Activated T-cell treated with anti-CD3 and anti-CD28 coated beads for 48 hours (primary cell): ENCODE measurements around the gene ZXDA.
"Not testable (repeated sequence)": the region's sequence is repeated elsewhere in the genome, so short reads cannot be mapped to it uniquely, and the experiment has no call there.

Experiments
- DNase-seq: peaks from one replicate; pipeline ENCODE4 v3.0.0-alpha.2; 2020; ENCODE audit warnings: low read depth

ZXDA gene, protein sequence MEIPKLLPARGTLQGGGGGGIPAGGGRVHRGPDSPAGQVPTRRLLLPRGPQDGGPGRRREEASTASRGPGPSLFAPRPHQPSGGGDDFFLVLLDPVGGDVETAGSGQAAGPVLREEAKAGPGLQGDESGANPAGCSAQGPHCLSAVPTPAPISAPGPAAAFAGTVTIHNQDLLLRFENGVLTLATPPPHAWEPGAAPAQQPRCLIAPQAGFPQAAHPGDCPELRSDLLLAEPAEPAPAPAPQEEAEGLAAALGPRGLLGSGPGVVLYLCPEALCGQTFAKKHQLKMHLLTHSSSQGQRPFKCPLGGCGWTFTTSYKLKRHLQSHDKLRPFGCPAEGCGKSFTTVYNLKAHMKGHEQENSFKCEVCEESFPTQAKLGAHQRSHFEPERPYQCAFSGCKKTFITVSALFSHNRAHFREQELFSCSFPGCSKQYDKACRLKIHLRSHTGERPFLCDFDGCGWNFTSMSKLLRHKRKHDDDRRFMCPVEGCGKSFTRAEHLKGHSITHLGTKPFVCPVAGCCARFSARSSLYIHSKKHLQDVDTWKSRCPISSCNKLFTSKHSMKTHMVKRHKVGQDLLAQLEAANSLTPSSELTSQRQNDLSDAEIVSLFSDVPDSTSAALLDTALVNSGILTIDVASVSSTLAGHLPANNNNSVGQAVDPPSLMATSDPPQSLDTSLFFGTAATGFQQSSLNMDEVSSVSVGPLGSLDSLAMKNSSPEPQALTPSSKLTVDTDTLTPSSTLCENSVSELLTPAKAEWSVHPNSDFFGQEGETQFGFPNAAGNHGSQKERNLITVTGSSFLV

DNA sequence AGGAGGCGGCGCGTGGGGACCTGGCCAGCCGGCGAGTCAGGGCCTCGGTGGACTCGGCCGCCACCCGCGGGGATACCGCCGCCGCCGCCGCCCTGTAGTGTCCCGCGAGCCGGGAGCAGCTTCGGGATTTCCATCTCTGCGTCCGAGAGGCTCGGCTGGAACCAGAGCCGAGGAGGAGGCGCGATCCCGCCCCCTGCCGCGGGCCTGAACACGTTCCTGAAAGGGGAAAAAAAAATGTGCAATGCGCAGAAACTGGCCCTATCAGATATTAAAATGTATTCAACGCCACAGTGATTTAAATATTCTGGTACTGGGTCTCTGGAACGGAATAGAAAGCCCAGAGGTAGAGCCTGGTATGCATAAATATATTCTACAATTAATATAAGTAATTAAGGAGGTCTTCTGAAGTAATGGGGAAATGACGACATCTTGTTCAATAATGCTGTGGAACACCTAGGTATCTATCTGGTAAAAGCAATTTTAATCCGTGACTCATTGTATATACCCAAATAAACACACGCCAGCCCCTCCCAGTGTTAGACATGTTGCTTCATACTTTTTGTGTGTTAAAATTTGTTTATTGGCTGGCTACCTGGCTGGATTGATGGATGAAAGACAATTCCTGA, at the start of gene ZXDA:
Gene ZXDA (minus strand): TSS at position 172 of the 626 bp plus-strand sequence. CDS start 38 bp downstream, at position 134.
- not testable (repeated sequence) for DNase-seq

DNA sequence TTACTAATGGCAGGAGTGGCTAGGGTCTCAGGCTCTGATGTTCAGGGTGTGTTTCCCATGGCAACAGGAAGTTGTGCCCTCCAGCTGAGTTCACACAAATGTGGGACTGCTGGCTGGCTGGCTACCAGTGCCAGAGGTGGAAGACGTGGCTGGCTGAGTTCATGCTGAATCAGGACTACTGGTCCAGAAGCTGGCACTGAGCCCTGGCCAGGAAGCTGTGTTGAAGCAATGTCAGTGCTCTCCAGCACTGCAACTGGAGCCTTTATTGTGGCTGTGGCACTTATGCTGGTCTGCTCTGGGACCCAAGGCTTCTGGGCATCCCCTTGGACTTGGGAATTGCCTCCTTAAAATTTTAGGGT, 42.0 kb upstream of the ZXDA start:
- DNase-seq, result no peak

DNA sequence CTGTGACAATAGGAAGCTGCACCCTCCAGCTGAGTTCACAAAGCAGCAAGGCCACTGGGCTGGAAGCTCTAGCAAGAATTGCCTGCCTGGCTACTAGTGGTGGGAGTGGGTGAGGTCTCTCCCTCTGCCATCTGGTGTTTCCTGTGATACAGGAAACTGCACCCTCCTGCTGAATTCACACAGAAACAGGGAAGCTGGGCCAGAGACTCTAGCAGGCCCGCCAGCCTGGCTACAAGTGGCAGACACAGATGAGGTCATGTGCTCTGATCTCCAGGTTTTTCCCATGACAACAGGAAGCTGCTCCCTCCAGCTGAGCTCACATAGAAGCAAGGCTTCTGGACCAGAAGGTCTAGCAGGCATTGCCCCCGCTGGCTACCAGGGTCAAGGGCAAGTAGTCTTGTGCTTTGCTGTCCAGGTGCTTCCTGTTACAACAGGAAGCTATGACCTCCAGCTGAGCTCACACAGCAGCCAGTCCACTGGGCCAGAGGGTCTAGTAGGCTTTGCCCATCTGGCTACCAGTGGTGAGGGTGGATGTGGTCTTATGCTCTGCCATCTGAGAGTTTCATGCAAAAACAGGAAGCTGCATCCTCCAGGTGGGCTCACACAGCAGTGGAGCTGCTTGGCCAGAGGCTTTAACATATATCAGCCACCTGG, 41.5 kb upstream of the ZXDA start:
- no peak for DNase-seq

DNA sequence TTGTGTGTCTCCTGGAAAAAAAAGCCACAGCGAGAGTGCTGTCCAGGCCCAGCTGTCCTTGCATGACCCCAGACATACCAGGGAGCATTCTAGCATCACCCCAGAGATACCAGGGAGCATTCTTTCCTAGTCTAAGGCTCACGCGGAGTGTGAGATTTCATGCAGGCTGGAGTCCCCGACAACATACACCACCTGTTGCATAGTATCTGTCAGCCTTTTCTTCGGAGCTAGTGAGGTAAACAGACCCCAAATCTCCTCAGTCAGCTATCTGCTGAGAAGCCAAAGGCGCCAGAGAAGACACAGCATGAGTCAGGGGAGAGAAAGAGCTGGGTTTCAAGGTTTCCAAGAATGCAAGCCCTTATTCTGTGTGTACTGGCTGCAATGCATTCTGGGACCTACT, 23.1 kb upstream of the ZXDA start:
- no peak for DNase-seq

DNA sequence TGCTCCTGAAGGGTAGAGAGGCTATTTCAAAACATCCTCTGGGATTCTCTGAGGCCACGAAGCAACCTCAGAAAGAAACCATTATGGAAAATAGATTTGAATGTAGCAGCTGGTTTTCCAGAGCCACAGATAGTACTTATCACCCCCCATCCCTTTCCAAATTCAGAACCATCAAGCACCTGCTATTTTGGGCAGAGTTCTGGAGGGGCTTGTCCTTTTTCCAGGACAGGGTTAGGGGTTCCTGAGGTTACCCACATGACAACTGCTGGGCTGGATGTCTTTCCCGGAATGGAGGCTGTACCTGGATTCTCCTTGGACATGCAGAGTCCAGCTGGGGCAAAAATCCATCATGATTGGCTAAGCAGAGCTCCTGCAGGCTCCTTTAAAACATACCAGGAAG, 22.0 kb upstream of the ZXDA start:
- no peak for DNase-seq

DNA sequence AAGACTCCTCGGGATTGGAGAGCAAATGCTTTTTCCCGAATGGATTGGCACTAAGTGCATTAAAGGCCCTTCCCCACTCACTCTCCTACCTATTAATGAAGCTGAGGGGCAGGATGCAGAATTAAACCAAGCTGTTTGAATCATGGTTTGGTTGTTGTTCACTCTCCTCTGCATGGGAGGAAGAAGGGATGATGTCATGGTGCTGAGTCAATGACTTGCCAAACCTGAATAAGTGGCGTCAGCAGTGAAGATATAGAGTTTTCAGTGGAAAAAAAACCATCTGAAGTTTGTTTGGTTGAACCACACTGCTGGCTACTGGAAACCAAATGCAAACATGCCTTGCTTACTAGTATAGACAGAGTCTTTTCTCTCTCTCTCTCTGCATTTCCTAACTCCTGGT, 19.8 kb upstream of the ZXDA start:
- DNase-seq, result no peak

DNA sequence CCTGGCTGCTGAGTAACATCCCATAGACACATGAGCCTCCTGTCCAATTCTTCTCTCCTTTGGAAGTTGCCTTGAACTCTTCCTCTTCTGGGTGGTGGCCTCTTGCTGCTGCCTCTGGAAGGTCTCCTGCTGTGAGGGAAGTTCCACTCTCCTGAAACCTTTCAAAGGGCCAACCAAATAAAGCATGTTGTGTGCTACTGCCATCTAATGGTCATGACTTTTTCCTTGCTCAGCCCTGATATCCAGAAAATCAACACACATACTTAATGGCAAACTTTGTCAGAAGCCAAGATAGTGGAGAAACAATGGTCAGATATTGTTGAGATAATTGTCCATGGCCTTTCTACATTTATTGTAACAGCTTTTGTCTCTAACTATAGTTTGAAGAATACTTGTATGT, 19.1 kb upstream of the ZXDA start:
- DNase-seq, result no peak

DNA sequence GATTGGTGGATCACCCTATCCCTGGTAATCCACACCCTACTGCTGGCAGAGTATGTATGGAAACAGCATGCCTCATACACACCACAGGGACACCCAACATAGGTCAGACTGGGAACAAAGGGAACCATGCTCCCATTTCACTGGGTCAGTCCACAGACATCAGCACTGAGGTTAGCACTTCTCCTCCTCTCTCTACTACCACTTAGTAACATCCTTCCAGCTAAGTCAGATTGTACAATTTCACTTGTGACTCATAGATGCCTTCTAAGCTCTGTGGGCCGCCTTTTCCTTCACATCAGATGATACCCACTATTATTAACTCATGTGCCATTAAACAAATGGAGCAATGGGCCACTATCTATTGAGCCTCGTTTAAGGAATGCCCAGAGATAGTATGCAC, 15.5 kb upstream of the ZXDA start:
- DNase-seq, result no peak

DNA sequence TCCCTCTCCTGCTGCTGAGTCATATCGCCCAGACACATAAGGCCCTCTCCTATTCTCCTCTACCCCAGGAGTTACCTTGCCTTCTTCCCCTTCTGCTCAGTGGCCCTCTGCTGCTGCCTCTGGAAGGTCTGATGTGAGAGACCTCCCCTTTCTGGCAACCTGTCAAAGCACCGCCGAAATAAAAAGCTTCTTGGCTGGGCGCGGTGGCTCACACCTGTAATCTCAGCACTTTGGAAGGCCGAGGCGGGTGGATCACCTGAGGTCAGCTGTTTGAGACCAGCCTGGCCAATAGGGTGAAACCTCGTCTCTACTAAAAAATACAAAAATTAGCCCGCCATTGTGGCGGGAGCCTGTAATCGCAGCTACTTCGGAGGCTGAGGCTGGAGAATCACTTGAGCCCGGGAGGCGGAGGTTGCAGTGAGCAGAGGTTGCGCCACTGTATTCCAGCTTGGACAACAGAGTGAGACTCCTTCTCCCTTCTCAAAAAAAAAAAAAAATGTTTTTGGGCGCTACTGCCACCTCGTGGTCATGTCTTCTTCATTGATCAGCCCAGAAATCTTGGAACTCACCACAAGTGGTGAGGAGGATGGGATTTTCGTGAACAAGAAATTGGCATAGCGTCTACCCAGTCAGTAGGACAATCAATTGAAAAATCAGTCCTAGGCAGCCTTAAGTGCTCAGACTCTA, 8.6 kb upstream of the ZXDA start:
- no peak for DNase-seq

DNA sequence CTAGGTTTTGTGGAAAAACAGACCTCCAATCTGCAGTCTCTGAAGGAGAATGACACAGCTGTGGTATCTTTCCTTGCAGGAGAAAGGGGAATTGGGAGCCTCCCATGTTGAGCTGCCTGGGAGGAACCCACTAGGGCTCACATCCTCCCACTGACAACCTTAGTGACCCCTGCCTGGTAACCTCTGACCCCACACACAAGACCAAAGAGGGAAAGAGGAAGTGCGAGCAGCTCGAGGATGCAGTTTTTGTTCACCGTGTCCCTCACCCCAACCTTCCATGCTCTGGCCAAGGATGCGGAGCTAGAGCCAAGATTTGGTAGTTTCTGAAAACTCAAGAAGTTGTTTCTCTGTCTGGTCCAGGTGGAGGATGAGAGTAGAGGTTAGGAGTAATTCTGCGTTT, 5.4 kb upstream of the ZXDA start:
- no peak for DNase-seq

DNA sequence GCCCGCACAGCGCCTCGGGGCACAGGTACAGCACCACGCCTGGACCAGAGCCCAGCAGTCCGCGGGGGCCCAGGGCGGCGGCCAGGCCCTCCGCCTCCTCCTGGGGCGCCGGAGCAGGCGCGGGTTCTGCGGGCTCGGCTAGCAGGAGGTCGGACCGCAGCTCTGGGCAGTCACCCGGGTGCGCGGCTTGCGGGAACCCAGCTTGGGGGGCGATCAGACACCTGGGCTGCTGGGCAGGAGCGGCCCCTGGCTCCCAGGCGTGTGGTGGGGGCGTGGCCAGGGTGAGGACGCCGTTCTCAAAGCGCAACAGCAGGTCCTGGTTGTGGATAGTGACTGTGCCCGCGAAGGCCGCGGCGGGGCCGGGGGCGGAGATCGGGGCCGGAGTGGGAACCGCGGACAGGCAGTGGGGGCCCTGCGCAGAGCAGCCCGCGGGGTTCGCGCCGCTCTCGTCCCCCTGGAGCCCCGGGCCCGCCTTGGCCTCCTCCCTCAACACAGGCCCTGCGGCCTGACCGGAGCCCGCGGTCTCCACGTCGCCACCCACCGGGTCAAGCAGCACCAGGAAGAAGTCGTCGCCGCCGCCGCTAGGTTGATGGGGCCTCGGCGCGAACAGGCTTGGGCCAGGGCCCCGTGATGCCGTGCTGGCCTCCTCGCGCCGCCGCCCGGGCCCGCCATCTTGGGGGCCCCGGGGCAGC, 517 bp downstream of the ZXDA start:
- DNase-seq, result not testable (repeated sequence)

DNA sequence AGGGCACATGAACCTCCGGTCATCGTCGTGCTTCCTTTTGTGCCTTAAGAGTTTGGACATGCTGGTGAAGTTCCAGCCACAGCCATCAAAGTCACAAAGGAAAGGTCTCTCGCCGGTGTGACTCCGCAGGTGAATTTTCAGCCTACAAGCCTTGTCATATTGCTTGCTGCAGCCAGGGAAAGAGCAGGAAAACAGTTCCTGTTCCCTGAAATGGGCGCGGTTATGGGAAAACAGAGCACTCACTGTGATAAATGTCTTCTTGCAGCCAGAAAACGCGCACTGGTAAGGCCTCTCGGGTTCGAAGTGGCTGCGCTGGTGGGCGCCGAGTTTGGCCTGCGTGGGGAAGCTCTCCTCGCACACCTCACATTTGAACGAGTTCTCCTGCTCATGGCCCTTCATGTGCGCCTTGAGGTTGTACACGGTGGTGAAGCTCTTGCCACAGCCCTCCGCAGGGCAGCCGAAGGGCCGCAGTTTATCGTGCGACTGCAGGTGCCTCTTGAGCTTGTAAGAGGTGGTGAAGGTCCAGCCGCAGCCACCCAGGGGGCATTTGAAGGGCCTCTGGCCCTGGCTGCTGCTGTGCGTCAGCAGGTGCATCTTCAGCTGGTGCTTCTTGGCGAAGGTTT, 1.2 kb downstream of the ZXDA start:
- not testable (repeated sequence) for DNase-seq

DNA sequence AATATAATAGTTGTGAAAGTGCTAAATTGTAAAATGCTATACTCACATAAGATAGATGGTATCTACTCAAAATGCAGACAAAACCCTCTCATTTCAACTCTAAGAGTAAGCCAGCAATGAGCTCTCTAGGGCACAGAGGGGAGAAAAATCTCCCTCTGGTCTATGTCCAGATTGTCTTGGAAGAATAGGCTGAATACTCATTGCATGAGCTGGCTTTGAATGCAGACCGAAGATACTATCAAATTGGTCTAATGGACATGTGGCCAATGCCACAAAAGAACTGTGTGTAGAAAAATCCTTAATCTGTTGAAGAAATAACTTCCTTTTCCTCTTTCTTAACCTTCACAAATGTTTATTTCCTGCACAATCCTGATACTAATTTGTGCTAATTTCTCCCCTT, 3.5 kb downstream of the ZXDA start:
- no peak for DNase-seq

DNA sequence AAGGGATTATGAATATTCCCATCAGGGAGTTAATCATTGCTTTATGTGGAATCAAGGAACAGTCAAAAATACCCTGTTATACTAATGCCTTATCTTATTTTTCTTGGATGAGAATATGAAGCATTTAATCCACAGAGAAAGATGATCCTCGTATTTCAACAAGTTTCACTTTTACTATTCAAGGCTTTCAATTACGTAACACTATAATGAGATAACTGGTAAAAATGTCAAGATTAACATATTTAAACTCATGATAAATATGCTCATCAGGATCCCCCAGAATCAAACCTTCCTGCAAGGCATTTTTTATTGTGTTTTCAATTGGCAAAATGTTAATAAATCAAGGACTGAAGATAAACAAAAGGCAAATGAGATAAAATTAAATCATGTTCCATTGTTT, 5.1 kb downstream of the ZXDA start:
- no peak for DNase-seq

DNA sequence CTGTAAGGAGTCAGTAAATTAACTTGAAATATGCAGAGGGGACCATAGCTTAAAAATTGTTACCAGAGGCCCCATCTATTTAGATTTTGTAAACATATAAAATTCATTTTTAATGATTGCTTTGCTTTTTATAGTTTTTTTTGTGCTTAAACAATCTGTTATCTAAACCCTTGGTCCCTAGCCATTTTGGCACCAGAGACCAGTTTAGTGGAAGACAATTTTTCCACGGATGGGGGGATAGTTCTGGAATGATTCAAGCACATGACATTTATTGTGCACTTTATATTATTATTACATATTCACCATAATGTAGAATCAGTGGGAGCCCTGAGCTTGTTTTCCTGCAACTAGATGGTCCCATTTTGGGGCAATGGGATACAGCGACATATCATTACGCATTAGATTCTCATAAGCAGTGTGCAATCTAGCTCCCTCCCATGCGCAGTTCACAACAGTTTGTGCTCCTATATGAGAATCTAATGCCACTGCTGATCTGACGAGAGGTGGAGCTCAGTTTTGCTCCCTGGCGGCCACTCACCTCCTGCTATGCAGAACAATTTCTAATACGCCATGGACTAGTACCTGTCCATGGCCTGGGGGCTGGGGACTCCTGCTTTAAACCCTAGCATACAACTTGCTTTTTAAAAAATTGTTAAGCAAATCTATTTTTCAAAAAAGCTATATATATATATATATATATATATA, 5.9 kb downstream of the ZXDA start:
- DNase-seq, result no peak

DNA sequence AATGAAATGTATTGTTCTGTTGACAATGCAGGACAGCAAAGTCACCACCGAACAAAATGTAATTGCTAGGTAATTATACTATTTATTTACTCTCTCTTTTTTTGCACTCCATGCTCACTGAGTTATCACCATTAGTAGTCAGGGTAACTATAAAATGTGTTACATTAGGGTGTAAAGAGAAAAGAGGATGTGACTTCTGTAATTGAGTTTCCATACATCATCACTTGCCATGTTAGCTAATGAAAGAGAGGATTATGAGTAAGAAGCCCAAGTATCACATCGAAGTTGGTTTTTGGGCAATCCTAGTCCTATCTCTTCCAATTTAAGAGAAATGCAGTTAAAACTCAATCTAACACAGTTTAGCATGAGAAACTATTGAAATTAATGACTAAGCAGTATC, 7.6 kb downstream of the ZXDA start:
- no peak for DNase-seq

DNA sequence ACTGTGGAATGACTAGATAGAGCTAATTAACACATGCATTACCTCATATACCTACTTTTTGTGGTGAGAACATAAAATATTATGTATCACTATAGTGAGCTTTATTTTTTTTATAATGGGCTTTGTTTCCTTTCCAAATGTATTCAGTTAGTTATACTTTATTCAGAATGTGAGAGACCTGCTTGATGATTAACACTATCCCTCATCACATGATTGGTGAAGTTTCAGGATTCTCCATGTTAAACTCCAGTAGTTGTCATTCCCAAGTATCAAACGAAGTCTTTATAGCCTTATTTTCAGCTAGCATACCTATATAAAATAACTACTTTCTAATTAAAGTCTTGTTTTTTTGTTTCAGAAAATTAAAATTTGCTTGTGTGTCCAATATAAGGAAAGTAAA, 8.8 kb downstream of the ZXDA start:
- DNase-seq, result no peak

DNA sequence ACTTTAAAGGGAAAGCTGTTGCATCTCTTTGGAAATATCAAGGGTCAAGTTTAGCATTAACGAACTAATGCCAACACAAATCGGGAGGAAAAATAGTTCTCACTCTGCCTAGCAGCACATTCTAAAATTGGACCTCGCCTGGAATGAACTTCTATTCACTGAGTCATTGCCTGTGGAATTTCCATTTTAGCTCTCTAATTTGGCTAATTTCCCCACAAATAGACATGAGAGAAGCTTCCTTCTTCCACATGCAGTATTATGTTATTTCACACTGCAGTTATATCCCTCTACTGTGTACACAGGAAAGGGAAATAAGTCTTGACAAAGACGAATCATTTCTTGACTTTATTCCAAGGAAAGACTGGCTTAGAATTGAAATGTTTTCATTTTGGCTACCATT, 9.3 kb downstream of the ZXDA start:
- DNase-seq, result no peak

DNA sequence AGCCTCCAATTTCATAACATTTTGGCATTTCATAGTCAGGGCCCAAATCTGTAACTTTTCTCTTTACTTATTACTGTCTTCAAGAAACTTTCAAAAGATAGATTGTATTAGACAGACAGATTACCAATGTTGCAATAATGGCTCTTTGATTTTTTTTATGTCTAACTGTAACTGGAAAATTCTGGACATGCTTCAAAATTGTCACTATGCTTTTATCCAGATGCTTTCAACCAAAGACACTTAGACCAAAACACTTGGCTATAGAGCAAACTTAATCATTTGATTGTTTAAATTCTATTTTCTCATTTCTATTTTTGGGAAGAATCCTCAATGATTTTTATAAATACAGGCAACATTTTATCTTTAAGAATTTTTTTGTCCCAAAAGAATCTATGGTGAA, 10.4 kb downstream of the ZXDA start:
- no peak for DNase-seq

DNA sequence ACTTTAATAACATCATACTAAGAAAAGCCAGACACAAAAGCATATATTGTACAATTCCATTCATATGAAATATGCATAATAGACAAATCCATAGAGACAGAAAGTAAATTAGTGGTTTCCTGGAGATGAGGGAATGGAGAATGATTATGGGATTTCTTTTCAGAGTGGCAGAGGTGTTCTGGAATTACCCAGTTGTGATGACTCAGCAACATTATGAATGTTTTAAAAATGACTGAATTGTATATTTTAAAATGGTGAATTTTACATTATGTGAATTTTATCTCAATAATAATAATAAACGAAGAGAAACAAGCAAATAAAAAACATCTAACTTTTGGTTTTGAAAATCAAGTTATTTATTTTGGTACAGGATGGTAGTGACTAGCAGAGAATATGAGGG, 11.2 kb downstream of the ZXDA start:
- DNase-seq, result no peak
